ENCODE measurements around the gene MRPL1. TPM values are rescaled to one million over a fixed set of nuclear protein-coding genes. Genes with fewer than 3 reads are reported as not detected.
A peak's percentile ranks its signal among the peaks of the same experiment; 100 is the strongest.

The MRPL1 gene
- 10 to 100 TPM; 14.8 to 33.0 (median 21.9) TPM for polyA plus RNA-seq

DNA sequence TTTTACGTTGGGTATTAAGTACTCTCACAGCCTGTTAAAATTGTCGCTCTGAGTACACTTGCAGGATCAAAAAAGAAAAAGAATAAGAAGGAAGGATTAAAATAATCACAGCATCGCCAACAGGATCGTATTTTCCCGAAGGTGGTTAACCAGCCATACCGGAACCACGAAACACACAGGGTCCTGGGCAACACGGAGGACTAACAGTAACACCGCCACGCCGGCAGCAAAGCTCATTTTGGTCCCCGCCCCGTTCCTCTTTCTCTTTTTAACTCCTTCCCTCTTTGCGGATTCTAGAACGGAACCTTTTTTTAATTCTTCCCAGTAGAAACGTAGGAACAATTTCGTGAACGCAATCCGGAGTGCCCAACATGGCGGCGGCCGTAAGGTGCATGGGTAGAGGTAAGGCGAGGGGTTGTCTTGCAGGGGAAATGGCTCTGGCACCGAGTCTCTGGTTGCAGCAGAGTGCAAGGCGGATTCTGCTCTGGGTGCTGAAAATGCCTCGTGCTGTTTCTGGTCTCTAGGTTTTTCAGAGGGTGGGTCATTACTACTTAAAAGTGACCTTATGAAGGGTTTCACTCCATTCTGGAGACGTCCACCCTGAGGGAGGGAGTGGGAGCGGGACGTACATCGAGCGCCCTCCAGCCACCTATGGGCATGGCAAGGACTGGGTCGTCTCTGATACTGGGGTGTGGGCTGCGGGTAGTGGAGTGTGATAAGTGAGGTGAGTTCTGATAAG, at the start of gene MRPL1:
Gene MRPL1, plus strand, starts transcription at position 353 of the 739 bp plus-strand sequence. Its CDS starts 19 bp downstream, at position 372.
- WGBS, 3 donors, result 0% methylated on average over 33 of the region's 33 CpGs
- peak within 1 kb of the TSS; percentile 84 for H3K27ac ChIP-seq (ENCODE audit: low read depth, low read length)

DNA sequence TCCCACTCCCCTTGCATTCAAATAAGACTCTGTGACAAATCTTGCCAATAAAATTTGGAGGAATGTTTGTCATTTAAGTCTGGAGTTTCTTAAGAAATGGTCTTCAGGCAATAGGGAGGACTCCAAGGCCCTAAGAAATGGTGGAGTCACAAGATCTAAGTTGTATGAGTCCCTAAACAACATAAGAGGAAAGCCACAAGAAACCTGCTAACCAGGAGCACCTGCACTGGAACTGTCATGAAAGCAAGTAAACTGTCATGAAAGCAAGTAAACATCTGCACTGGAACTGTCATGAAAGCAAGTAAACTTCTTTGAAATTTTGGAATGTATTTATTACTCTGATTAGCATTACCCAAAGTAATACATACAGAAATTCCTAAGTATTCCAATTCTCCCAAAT, 47.0 kb upstream of the MRPL1 start:
- no peak overlapping the region for H3K27ac ChIP-seq (ENCODE audit: low read depth, low read length)

DNA sequence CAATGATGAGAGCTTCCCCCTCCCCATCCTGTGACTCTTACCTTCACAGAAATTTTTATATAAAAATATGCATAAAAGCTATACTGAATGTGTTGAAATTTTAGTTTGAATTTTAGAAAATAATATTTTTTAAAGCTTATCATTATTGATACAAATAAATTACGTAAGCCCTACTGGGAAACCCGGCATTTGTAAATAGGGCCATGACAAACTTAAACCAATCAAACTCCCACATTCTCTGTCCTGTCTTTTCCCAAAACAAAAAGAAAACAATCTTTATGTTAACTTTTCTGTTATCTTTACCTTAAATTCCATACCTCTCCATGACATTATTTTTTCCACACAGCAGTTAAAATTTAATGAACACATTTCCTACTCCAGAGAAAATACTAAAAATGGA, 46.1 kb upstream of the MRPL1 start:
- no peak overlapping the region for H3K27ac ChIP-seq (ENCODE audit: low read depth, low read length)
- WGBS, 3 donors, result 45 to 87% (median 87%) methylated on average over 2 of the region's 2 CpGs

DNA sequence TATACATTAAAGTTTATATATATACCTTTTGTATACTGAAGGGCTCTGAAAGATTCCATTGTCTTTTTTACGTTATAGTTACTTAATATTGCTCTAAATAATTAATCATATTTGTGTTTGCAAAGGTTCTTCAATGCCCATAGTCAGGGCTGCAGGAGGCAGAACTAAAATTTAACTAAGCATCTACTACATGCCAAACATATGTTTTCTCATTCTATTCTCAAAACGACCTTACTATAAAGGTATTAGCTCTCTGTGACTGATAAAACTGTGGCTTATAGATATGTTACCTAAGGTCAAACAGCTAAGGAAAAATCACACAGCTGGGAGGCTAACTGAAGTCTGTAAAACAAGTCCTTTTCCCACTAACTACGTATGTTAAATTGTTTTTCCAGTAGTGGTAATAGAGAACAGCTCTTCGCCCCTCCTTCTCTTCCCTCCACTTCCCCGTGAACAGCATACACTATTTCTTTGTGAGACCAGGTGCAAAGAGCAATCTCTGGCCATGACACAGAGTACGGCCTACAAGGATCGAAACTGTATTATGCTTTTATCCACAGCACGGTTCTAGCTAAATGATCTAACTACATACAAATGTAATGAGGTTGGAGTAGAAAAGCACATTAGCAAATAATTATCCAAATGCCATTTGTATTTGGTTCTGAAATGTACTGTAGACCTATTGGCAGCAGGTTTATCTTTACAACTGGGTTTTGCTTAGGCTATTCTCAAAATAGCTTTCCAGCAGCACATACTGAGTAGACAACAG, 45.1 kb upstream of the MRPL1 start:
- no peak overlapping the region for H3K27ac ChIP-seq (ENCODE audit: low read depth, low read length)
- whole genome bisulfite sequencing, 3 donors, result 16 to 39% (median 37%) methylated on average over 8 of the region's 8 CpGs

- peak overlapping the region; percentile 42 for H3K27ac ChIP-seq (ENCODE audit: low read depth, low read length)
- WGBS, 3 donors, result 0% methylated on average over 13 of the region's 13 CpGs
These were observed 44.5 kb upstream of the MRPL1 start for GRCh38 chr4:77818073-77818601.

DNA sequence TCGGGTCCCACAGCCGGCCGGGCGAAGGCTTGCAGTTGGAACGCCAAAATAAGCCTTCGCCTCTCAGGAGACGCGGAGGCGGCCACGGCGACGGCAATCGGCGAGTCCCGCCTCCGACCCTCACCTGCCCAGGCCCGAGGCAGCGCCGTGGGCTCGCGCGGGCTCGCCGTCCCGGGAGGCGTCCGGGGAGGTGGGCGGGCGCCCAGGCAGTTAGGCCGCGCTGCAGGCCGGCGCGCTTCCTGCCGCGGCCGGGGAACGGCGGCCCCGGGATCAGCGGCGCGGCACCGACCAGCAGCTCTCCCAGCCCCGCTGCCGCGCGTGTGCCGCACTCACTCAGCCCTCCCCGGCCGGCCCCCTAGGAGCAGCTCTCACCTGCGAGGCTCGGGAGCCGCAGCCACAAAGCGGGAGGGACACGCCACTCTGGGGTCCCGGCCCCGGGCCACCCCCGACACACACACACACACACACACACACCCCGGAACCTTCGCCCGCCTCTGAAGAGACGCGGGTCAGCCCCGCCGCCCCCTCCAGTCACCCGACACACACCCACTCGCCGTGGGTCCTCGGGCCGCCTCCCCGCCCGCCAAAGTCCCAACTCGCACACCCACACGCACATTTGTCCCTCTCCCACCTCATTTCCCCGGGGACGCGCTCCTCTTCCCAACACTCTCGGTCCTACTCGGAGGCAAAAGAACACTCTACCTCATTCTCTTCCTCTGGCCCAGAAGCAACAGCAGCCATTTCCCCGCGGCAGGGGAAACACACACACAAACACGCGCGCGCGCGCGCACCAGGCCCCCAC, 43.8 kb upstream of the MRPL1 start, which contains the start of gene CNOT6L:
Gene CNOT6L, minus strand, starts transcription at position 767 of the 802 bp plus-strand sequence. Its CDS starts 60 bp downstream, at position 707.
- H3K27ac ChIP-seq (ENCODE audit: low read depth, low read length), result peak within 1 kb of the TSS; percentile 75

GRCh38 chr4:77819404-77819842, 43.2 kb upstream of the MRPL1 start:
- WGBS, 3 donors, result 0 to 1% (median 1%) methylated on average over 12 to 66 of the region's 66 CpGs
- H3K27ac ChIP-seq (ENCODE audit: low read depth, low read length), result peak overlapping the region; percentile 75

More for the DNA sequence above, 43.8 kb upstream of the MRPL1 start, which contains the start of gene CNOT6L:
- WGBS, 3 donors, result 0% methylated on average over 60 to 89 of the region's 89 CpGs

DNA sequence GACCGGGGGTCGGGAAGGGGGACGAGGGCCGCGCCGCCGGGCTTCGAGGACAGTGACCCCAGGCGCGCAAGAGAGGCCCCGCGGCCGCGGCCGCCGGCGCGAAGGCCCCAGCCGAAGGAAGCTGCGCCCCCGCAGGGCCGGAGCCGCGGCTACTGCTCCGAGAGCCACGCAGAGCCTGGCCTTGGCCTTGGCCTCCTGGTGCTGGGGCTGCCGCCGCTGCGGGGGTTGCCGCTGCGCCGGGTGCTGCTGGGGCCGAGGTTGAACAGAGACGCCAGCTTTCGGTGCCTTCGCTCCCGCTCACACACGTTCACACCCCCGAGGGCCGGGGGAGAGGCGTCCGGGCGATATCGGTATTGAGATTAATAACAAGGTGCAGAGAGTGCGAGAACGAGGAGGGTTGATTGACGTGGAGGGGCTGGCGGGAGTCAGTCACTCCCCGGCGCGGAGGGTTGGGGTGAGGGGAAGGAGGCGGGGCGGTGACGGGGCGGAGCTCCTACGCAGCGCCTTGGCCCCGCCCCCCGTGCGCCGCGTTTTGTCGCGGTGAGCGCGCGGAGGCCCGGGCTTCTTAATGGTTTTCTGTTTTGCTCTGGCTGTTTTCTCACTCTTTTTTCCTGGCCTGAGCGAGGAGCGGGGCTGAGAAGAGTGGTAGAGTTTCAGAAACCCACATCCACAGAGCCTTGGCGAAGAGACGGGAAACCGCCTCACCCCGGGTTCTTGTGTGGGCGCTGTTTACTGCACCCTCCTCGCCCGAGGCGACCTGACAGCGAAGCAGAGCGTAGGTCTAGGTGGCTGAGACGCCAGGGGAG, 42.6 kb upstream of the MRPL1 start:
- peak overlapping the region; percentile 75 for H3K27ac ChIP-seq (ENCODE audit: low read depth, low read length)
- WGBS, 3 donors, result 0 to 1% (median 0%) methylated on average over 76 to 81 of the region's 81 CpGs

DNA sequence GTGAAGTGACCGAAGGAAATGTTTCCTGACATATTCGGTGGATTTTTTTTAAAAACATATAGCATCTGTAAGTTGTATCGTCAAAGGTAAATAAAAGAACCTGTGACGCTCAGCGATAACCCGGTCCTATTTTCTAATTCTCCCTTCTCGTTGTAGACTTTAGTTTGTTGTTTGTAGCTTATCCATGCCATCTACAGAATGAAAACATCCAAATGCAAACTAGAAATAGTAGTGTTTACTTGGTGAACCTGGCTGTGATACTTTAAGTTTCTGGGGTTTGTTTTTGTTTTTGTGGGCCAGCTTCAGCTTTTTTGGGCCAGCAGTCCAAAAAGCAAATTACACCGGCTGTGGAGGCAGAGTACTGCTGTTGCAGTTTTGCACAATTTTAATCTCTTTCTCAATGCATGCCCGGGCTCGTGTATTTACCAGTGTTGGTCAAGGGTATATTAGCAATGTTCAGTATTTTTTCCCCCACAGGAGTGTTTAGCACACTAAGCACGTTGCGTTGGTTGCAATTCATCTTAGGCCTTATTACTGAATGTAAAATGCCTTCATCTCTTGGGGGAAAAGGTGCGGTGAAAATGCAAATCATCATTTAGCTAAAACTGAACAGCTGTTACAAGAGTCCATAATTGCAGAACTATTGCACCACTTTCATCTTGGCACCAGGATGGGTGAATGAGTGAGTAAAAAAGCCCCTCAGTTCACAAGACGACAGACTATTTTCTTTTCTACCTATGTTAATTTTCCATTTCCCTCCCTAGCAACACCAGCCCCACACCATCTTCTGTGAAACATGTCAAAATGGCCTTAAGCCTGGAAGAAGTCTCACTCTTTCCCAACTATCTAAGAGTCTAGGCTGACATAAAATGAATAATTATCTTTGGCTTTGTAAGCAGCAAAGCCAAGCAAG, 41.7 kb upstream of the MRPL1 start:
- 4 to 7% (median 5%) methylated on average over 14 of the region's 14 CpGs for WGBS, 3 donors
- no peak overlapping the region for H3K27ac ChIP-seq (ENCODE audit: low read depth, low read length)

- 39 to 50% (median 42%) methylated on average over 1 of the region's 1 CpG for WGBS, 3 donors
These were observed 40.9 kb upstream of the MRPL1 start for GRCh38 chr4:77821775-77822174.

GRCh38 chr4:77826275-77826674, 36.4 kb upstream of the MRPL1 start:
- H3K27ac ChIP-seq (ENCODE audit: low read depth, low read length), result no peak overlapping the region
- WGBS, 3 donors, result 80 to 82% (median 81%) methylated on average over 6 of the region's 6 CpGs

More at GRCh38 chr4:77821775-77822174, 40.9 kb upstream of the MRPL1 start:
- H3K27ac ChIP-seq (ENCODE audit: low read depth, low read length), result no peak overlapping the region

DNA sequence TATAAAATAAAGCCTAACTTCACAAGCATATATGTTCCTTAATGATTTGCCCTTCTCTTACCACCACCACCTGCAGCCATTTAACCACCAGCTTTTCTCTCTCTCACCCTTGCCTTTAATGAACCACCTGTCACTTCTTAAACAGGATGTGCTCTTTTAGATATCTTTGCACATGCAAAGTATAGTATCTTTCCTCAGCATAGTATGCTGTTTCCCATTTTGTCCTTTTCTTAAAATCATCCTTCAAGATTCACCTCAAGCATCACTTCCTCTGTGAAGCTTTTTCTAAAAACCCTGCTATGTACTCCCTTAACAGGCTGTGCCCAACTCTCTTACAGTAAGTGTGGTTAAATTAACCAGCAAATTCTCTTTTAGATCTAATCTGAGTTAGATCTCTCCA, 35.3 kb upstream of the MRPL1 start:
- H3K27ac ChIP-seq (ENCODE audit: low read depth, low read length), result no peak overlapping the region

DNA sequence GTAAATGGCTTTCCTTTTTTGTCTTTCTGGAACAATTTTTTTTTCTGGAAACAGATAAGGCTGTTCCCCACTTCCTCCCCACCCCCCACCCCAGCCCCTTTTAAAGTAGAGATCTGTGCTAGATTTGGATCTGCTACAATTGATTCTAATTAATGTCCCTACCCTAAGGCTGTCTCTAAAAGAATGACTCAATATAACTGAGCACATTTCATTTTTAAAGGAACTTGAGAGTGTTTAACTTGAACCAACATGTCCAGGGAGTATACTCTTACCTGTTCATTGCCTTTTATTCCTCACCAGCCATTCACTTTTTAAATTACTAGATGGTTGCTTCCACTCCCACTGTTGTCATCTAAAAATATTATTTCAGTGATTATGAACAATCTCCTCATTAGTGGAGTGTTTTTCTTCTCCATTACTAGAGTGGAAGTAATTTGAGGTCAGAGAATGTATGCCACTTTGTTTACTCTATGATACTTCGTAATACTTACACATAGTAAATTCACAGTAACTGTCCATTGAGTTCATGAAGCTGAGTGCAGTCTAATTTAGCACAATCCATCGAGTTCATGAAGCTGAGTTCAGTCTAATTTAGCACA, 29.4 kb upstream of the MRPL1 start:
- WGBS, 3 donors, result 68 to 86% (median 79%) methylated on average over 2 of the region's 2 CpGs
- H3K27ac ChIP-seq (ENCODE audit: low read depth, low read length), result no peak overlapping the region

- H3K27ac ChIP-seq (ENCODE audit: low read depth, low read length), result no peak overlapping the region
- 45 to 67% (median 62%) methylated on average over 4 of the region's 4 CpGs for WGBS, 3 donors
These were observed 28.2 kb upstream of the MRPL1 start for GRCh38 chr4:77834403-77834802.

GRCh38 chr4:77843628-77844027, 19.0 kb upstream of the MRPL1 start:
- WGBS, 3 donors, result 61 to 67% (median 65%) methylated on average over 1 of the region's 1 CpG
- no peak overlapping the region for H3K27ac ChIP-seq (ENCODE audit: low read depth, low read length)

DNA sequence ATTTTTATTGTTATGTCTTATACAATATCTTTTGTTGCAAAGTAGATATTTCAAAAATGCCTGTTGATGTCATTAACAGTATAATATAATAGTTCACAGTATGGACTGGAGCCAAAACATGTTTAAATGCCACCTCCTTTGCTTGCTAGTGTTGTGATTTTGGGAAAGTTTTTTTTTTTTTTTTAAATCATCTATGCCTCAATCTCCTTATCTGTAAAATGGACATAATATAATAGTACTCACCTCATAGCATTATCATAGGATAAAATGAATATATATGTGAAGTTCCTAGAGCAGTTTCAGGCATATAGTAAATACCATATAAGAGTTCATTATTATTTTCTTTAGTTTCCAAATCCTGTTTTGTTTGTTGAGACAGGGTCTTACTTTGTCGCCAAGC, 18.3 kb upstream of the MRPL1 start:
- WGBS, 3 donors, result 92 to 100% (median 100%) methylated on average over 1 of the region's 1 CpG

More for the DNA sequence above, 18.3 kb upstream of the MRPL1 start:
- no peak overlapping the region for H3K27ac ChIP-seq (ENCODE audit: low read depth, low read length)

All from adipose tissue (tissue), 3 donors.